HEK293 (cell line): ENCODE data around the gene KRTAP10-5.

ENCODE experiments used
- CTCF ChIA-PET: fragments of 350-600 bp; formaldehyde crosslinking; extraction: SDS; loops from one replicate; lab custom pipeline; 2021; ENCODE audit warnings: antibody characterized with exemption; lab: Yijun Ruan, JAX
- POLR2A ChIA-PET: fragments of 300-600 bp; formaldehyde crosslinking; extraction: SDS; loops from one replicate; lab custom pipeline; 2020; ENCODE audit warnings: antibody characterized with exemption, inconsistent platforms; lab: Yijun Ruan, JAX
- H3K27ac ChIP-seq: fragments of 200-500 bp; sonication (Bioruptor generic); 2 replicates; pipeline ENCODE4 v1.5.1; 2014; ENCODE audit warnings: low read depth, low read length, control low read depth, inconsistent platforms; ENCODE audit errors: extremely low read depth
- H3K36me3 ChIP-seq, 2 experiments: fragments of 200-500 bp in 1 of 2; sonication (Bioruptor generic) in 1 of 2; 1 replicate in 1 of 2; 2 replicates in 1 of 2; pipeline ENCODE4 v1.5.1; 2014 to 2017; ENCODE audit warnings: inconsistent platforms in 2 of 2, low read length in 2 of 2; ENCODE audit not compliant: control insufficient read depth in 2 of 2, insufficient read depth in 1 of 2
- H3K4me1 ChIP-seq: fragments of 200-500 bp; sonication (Bioruptor generic); 2 replicates; pipeline ENCODE4 v1.5.1; 2014; ENCODE audit warnings: mild to moderate bottlenecking, low read length, inconsistent platforms; ENCODE audit not compliant: control insufficient read depth, insufficient read depth
- H3K4me3 ChIP-seq: 2 replicates; pipeline ENCODE4 v1.5.1; 2011; ENCODE audit warnings: low read depth, mild to moderate bottlenecking, control low read depth, low read length, moderate library complexity
- H3K9me3 ChIP-seq: fragments of 200-500 bp; sonication (Bioruptor generic); 2 replicates; pipeline ENCODE4 v1.5.1; 2014; ENCODE audit warnings: low read depth, low read length, inconsistent platforms; ENCODE audit not compliant: control insufficient read depth, insufficient read depth
- PRDM1 ChIP-seq: fragments of 450-650 bp; formaldehyde crosslinking; IDR thresholded peaks from 2 replicates; pipeline ENCODE4; 2016; ENCODE audit warnings: missing biosample characterization, missing genetic modification characterization
- ZBTB11 ChIP-seq: fragments of 450-650 bp; formaldehyde crosslinking; conservative IDR thresholded peaks from 2 replicates; pipeline ENCODE4 v1.5.1; 2016; ENCODE audit warnings: low read depth, missing biosample characterization, missing genetic modification characterization
- ZBTB48 ChIP-seq: fragments of 450-650 bp; formaldehyde crosslinking; IDR thresholded peaks from 2 replicates; pipeline ENCODE4 v1.5.1; 2016; ENCODE audit warnings: missing biosample characterization, missing genetic modification characterization
- ZNF133 ChIP-seq: fragments of 450-650 bp; formaldehyde crosslinking; IDR thresholded peaks from 2 replicates; pipeline ENCODE4 v1.5.1; 2016; ENCODE audit warnings: missing biosample characterization, missing genetic modification characterization
- ZNF16 ChIP-seq: fragments of 450-650 bp; formaldehyde crosslinking; IDR thresholded peaks from 2 replicates; pipeline ENCODE4 v1.5.1; 2016; ENCODE audit warnings: low read depth, missing biosample characterization, missing genetic modification characterization
- ZNF214 ChIP-seq: fragments of 450-650 bp; formaldehyde crosslinking; IDR thresholded peaks from 2 replicates; pipeline ENCODE4 v1.5.1; 2017; ENCODE audit warnings: missing biosample characterization, mild to moderate bottlenecking, missing genetic modification characterization, borderline replicate concordance
- ZNF221 ChIP-seq: fragments of 450-650 bp; formaldehyde crosslinking; IDR thresholded peaks from 2 replicates; pipeline ENCODE4 v1.5.1; 2017; ENCODE audit warnings: missing biosample characterization, missing genetic modification characterization, borderline replicate concordance
- ZNF280C ChIP-seq: fragments of 450-650 bp; formaldehyde crosslinking; IDR thresholded peaks from 2 replicates; pipeline ENCODE4 v1.5.1; 2016; ENCODE audit warnings: missing biosample characterization, missing genetic modification characterization
- ZNF292 ChIP-seq: fragments of 450-650 bp; formaldehyde crosslinking; IDR thresholded peaks from 2 replicates; pipeline ENCODE4 v1.5.1; 2016; ENCODE audit warnings: low read depth, missing biosample characterization, missing genetic modification characterization, borderline replicate concordance
- ZNF558 ChIP-seq: fragments of 450-650 bp; formaldehyde crosslinking; IDR thresholded peaks from 2 replicates; pipeline ENCODE4 v1.5.1; 2016; ENCODE audit warnings: missing biosample characterization, missing genetic modification characterization
- ZSCAN5A ChIP-seq: fragments of 450-650 bp; formaldehyde crosslinking; IDR thresholded peaks from 2 replicates; pipeline ENCODE4 v1.5.1; 2016; ENCODE audit warnings: missing biosample characterization, missing genetic modification characterization

KRTAP10-5 gene

GRCh38 chr21:44578371-44579055, 1.9 kb downstream of the KRTAP10-5 start (continued):
- no peak for TF ChIP-seq ZBTB11 (tag by site-specific recombination)
- no peak for TF ChIP-seq ZNF214 (tag by site-specific recombination)

GRCh38 chr21:44576025-44576420, 4.4 kb downstream of the KRTAP10-5 start:
- TF ChIP-seq ZNF292 (tag by site-specific recombination) = no peak
- POLR2A ChIA-PET = no interaction called here
- Histone ChIP-seq H3K36me3 (no peaks in the 10 kb centered on the region), H3K4me1 (no peaks in the 10 kb centered on the region), H3K27ac (no peak overlapping the region), H3K4me3 (no peak overlapping the region), H3K9me3 (no peaks in the 10 kb centered on the region)
- CTCF ChIA-PET = interaction anchor here (0.7 kb wide), 1 partner anchor 562 kb away, joined by 4 read pairs; no protein-coding TSS in a partner anchor

- ChIA-PET POLR2A (no interaction called here), CTCF (interaction anchor here (0.7 kb wide), 2 partner anchors 187 to 563 kb away, joined by 4 read pairs; no protein-coding TSS in a partner anchor)
- H3K9me3 ChIP-seq = no peaks in the 10 kb centered on the region
- H3K27ac ChIP-seq = no peak overlapping the region
- TF ChIP-seq ZBTB48 (no peak), ZNF280C (tag by site-specific recombination) (no peak), ZSCAN5A (no peak), ZNF221 (tag by site-specific recombination) (no peak), ZNF558 (tag by site-specific recombination) (no peak), ZNF133 (tag by site-specific recombination) (no peak), PRDM1 (tag by site-specific recombination) (no peak), ZNF16 (tag by site-specific recombination) (no peak)
- TF ChIP-seq, all 188 proteins: peak for 0
- no peak overlapping the region for H3K4me3 ChIP-seq
- no peaks in the 10 kb centered on the region for H3K36me3 ChIP-seq
- H3K4me1 ChIP-seq = no peaks in the 10 kb centered on the region
Measured at GRCh38 chr21:44575307-44576024, 4.9 kb downstream of the KRTAP10-5 start.
